Stimulated activated CD4-positive, alpha-beta T cell treated with anti-CD3 and anti-CD28 coated beads, Interleukin-2, amount 100 ng/mL, for 48 hours (primary cell): ENCODE results near the gene SNRNP200.
"Not testable (repeated sequence)": the region's sequence is repeated elsewhere in the genome, so short reads cannot be mapped to it uniquely, and the experiment has no call there.

Experiments
- DNase-seq, 2 donors: peaks; one replicate each; pipeline ENCODE4 v3.0.0-alpha.2; 2020

SNRNP200 gene

GRCh38 chr2:96325041-96325883 lies 19.9 kb upstream of the SNRNP200 start, which contains the start of gene ITPRIPL1:
Gene ITPRIPL1 (plus strand): TSS chr2:96325317. CDS start chr2:96325840, 523 bp downstream.
- peak; percentile 27 to 37 for DNase-seq

DNA sequence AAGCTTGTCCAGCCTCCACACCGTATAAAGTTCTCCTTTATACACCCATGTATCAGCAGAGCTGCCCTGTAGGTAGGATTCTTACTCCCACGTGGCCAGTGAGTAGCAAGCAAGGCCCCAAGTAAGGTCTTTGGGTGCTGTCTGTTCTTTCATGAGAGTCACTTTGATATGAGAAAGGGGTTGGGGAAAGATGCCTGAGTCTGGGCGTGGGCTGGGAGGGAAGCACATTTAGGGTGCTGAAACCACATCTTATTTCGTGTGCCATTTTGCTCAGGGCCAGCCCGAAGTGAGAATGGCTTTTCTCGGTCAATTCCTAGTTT lies 19.3 kb upstream of the SNRNP200 start:
- DNase-seq, result peak; percentile 23 to 41

DNA sequence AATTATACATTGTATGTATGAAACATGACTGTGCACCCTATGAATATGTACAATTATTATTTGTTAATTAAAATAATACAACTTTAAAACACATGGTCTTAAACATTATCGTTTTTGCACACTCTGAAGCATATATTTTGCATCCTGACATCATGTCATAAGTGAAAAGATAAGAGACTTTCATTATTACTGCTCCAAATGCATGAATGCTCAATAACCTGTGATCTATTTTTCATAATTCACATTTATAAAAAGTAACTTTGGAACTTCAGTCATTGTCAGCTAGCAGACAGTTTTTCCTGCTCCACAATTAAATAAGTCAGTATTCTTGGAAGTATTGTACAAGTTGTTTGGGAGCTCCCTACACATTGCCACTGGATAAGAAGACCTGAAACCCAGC lies 18.5 kb upstream of the SNRNP200 start:
- no peak for DNase-seq

GRCh38 chr2:96320728-96321622 lies 15.6 kb upstream of the SNRNP200 start:
- peak; percentile 19 to 24 for DNase-seq

DNA sequence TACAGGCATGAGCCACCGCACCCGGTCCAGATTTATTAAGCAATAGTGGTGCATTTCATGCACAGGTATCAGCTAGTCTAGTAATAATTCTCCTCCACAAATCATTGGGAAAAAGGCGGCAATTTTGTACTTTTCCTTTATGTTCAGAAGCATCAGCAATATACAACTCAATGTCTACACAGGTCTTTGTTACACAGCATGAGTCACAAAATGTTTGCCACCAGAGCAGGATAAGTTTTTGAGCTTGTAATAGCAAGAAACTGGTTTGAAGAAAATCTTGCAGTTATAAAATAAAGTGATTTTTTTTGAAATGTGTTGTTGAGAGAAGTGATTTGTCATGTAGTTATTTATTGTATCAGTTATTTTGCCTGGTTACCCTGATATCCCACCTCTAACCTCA lies 15.0 kb upstream of the SNRNP200 start:
- no peak for DNase-seq

DNA sequence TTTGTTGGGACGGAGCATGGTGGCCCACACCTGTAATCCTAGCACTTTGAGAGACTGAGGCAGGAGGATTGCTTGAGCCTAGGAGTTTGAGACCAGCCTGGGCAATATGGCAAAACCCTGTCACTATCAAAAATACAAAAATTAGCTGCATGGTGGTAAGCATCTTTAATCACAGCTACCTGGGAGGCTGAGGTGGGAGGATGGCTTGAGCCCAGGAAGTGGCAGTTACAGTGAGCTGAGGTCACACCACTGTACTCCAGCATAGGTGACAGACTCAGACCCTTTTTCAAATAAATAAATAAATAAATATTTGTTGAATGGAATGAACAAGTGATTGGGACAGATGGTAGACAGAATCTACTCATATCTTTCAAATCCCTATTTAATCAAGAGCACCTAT lies 14.1 kb upstream of the SNRNP200 start:
- no peak for DNase-seq

DNA sequence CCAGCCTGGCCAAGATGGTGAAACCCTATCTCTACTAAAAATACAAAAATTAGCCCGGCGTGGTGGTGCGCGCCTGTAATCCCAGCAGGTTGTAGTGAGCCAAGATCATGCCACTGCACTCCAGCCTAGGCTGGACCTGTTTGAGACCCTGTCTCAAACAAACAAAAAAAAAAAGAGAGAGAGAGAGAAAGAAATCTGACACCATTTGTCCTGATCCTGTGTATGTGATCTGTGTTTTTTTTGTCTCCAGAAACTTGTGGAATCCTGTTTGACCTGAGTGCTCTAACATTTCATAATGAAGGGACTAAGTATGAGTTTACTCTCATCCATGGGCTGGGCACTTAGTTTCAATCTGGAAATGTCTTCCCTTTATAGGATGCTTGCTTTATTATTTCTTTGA lies 13.4 kb upstream of the SNRNP200 start:
- no peak for DNase-seq

DNA sequence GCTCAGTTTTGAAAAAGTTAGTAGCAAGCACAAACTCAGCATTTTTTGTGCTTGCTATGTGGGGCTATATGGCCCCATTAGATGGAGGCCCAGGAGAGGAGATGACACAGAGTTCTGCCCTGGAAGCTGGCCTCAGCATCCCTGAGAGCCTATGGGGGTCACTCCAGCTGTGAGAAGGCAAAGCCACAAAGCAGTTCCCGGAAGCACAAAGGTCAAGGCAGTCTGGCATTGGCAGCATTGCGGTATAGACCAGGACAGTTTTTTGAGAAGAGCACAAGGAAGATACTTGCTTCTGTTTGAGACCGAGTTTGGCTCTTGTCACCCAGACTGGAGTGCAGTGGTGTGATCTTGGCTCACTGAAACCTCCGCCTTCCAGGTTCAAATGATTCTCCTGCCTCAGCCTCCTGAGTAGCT lies 12.2 kb upstream of the SNRNP200 start:
- no peak for DNase-seq

DNA sequence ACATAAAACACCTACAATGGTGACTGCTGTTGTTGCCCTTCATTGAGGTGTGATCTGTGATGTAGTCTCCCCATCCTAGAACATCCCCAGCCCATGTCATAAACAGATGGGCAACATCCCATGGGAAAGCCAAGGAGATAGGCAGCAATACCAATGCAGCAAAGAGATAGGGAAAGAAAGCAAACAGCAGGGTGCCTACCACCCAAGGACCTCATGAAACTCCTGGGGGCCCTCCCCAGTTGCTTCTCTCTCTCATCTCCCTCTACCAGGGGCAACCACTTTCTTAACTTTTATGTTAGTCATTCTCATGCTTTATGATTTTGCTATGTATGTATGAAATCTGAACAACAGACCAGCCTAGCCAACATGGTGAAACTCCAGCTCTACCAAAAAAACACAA lies 11.7 kb upstream of the SNRNP200 start:
- DNase-seq, result no peak

DNA sequence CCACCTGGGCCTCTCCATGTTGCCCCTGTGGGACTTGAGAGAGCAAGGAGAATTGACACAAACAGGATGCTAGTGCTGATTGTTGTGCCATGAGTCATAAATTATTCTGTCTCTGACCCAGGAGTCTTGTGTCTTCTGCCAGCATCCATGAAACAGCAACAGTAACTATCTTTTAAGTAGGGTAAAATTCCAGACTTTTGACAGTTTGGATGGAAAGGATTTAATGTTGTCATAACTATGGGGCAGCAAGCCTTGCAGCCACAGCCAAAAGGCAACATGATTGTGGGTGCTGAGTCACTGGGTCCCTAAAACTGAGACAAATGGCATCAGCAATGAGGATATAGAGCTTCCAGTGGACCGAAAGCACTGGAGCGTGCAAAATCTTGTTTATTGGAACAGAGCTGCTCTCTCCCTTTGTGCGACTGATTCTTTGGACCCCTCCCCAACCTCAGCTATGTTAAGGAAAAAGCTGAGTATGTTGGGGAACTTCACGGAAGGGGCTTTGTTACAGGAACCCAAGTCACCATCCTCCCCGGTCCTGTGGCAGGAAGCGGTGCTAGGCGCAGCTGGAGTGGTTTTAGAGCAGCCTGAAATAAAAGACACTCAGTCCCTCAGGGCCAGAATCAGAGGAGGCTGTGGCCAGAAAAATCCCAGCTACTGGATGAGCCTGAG lies 10.2 kb upstream of the SNRNP200 start:
- no peak for DNase-seq

GRCh38 chr2:96315005-96315399 lies 9.7 kb upstream of the SNRNP200 start:
- DNase-seq, result no peak

DNA sequence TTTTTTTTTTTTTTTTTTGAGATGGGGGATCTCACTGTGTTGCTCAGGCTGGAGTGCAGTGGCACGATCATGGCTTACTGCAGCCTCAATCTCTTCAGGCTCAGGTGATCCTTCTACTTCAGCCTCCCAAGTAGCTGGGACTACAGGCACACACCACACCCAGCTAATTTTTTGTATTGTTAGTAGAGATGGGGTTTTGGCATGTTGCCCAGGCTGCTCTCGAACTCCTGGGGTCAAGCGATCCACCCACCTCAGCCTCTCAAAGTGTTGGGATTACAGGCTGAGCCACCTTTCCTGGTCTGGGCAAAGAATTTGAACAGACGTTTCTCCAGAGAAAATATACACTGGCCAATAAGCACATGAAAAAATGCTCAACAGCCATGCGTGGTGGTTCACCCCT lies 2.9 kb upstream of the SNRNP200 start:
- DNase-seq, result no peak

- DNase-seq, result no peak
These were observed 1.0 kb upstream of the SNRNP200 start for GRCh38 chr2:96306370-96306769.

GRCh38 chr2:96305979-96306308 lies 598 bp upstream of the SNRNP200 start:
- DNase-seq, result no peak

DNA sequence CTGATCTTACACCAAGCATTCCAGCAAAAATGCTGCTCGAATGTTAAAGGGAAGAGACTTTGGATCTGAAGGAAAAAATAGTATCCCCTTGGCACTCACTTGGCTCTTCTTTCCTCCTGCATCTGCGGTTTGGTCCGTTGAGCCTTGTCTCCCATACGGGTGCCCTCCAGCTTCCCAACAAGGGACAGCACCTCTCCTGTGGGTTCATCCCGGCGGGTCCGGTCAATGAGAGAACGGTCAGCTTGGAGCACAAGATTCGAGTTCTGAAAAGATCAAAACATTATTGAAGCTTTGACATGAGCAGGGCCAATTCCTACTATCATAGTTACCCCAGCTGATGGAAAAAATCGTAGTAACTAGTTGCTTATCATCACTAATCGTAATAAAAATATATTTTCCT lies 740 bp downstream of the SNRNP200 start:
- no peak for DNase-seq

GRCh38 chr2:96301865-96302264 lies 3.5 kb downstream of the SNRNP200 start:
- DNase-seq, result no peak

DNA sequence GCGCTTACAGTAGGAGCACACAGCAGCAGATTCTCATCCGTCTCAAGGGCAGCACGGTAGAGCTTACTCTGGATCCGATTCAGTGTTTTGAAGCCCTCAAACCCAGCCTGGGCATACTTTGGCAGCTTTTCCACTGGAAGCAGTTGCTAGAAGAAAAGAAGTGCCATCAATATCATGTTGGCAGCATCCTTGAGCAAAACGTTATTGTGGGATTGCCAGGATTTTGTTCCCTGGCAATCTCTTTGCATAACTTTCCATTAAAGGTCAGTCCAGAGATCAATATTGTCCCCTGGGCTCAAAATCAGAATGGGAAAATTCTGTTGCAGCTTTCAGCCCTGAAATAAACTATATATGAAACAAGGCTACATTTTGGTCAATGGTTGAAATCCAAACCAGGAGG lies 8.4 kb downstream of the SNRNP200 start:
- no peak for DNase-seq

DNA sequence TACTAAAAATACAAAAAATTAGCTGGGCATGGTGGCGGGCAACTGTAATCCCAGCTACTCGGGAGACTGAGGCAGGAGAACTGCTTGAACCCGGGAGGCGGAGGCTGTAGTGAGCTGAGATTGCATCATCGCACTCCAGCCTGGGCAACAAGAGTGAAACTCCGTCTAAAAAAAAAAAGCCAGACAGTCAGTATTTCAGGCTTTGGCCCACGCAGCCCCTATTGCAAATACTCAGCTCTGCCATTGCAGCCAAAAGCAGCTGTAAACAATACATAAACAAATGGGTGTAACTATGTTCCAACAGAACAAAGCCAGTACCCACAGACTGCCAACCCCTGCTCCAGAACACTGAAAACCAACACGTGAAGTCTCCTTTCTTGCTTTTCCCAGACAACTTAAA lies 11.1 kb downstream of the SNRNP200 start:
- DNase-seq, result not testable (repeated sequence)

DNA sequence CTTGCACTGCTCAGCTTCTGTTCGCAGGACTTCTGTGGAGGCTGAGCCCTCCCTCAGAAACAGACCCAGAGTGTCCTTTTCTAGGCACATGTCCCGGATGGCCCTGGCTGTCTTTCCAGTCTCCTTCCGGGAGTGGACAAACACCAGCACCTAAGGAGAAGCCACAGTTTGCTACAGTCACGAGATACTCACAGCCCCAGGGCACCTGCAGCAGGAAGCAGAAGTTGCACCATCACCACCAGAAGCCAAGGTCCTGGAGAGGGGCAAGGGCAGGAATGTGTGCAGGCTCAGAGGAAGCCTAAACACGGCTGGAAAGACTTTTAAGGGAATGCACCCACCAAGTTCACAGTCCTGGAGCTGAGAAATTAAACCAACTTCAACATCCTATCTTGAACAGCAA lies 13.6 kb downstream of the SNRNP200 start:
- no peak for DNase-seq

DNA sequence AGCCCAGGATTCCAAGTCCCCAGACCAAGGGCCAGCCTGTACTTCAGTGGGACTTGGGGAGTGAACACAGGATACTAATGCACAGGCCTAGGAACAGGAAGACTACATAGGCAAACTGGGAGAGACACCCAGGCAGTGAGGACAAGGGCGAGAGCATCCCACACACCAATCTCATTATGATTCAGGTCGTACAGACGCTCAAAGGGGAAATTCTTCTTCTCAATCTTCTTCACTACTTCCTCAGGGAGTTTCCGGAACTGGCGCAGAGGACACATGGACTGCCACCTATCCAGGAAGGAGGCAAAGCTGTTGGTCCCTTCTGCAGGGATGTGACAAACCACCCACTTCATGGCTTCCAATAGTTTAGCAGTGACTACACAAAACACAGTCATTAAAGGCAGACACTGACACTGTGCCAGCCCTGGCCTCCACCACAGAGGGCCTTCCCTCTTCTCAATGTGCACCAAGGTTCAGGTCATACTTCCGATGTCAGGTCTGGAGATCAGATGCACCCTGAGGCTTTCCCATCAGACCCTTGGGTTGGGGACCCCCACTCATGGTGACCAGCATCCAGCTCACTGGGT lies 18.0 kb downstream of the SNRNP200 start:
- DNase-seq, result no peak

- no peak for DNase-seq
These were observed 28.4 kb downstream of the SNRNP200 start for GRCh38 chr2:96276787-96277499.

DNA sequence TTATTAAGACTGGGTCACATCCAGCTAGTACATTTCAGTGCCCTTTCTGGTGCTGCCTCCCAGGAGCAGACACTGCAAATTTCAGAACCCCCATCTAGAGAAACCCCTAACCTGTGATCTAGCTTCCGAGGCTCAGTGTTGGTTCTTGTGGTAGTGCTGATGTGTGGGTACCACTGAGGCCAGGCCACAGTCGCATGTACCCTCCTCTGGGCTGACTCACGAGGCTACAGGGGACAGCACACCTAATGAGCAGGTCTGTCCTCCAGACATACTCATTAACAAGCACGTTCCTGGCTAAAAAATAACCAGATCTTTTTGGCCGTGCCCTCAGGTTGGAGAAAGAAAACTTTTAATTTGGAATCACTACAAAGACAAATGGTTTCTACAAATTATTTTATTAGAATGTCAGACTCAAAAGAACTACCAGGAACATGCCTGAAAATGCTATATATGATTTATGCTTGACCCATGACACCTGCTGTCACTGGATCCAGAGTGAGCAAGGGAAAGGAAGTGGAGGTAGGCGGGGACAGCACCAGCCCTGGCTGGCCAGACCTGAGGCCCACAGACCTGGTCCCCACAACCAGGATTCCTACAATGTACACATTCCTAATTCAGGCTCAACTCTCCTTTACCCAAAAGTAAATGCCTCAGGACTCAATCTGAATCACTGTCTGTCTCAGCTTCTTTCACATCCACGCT lies 30.8 kb downstream of the SNRNP200 start:
- DNase-seq, result no peak
